Measurements from ENCODE around the gene SPANXN3.
"Not testable (repeated sequence)": the region's sequence is repeated elsewhere in the genome, so short reads cannot be mapped to it uniquely, and the experiment has no call there.

Gene SPANXN3, protein sequence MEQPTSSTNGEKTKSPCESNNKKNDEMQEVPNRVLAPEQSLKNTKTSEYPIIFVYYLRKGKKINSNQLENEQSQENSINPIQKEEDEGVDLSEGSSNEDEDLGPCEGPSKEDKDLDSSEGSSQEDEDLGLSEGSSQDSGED

DNA sequence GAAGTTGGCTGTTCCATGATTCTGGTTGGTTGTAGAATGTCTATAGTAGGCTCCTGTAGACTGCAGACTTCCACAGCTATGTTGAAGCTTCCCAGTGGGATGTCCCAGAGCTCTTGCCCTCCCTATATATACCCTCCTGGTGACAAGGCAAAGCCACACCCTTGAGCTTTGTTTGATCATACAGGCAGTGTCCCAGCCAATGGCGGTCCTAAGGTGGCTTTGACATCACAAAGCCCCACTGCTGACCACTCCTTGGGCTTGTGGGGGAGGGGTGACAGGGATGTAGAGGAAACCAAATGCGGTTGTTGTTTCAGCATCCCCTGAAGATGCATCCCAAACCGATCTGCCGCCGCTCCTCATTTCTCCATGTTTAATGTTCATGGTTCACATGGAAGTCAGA, at the start of gene SPANXN3:
SPANXN3 (minus strand) TSS at position 101 of the 400 bp plus-strand sequence; CDS start at position 17, 84 bp downstream.
- H3K4me3 ChIP-seq (ENCODE audit: low read length); DNase-seq (ENCODE audit: low read depth): not testable (repeated sequence)

DNA sequence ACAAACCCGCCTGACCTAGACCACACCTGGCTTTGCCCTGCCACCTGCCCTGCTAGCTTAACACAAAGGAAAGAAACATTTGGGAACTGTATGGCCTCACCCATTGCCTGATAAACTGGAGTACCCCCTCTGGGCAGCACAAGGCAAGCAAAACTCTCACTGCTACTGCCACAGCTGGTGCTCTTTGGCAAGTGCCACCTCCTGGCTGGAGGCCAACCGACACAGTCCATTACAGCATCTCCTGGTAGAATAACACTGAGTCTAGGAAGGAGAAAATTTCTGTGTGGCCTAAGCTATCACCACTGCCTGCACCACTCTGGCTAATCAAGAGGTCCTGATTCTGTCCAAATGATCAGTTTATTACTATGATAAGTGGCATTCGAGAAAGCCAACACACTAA, 18.9 kb upstream of the SPANXN3 start:
- no peak for DNase-seq (ENCODE audit: low read depth)
- TF ChIP-seq, protein P1, sequence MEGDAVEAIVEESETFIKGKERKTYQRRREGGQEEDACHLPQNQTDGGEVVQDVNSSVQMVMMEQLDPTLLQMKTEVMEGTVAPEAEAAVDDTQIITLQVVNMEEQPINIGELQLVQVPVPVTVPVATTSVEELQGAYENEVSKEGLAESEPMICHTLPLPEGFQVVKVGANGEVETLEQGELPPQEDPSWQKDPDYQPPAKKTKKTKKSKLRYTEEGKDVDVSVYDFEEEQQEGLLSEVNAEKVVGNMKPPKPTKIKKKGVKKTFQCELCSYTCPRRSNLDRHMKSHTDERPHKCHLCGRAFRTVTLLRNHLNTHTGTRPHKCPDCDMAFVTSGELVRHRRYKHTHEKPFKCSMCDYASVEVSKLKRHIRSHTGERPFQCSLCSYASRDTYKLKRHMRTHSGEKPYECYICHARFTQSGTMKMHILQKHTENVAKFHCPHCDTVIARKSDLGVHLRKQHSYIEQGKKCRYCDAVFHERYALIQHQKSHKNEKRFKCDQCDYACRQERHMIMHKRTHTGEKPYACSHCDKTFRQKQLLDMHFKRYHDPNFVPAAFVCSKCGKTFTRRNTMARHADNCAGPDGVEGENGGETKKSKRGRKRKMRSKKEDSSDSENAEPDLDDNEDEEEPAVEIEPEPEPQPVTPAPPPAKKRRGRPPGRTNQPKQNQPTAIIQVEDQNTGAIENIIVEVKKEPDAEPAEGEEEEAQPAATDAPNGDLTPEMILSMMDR (conservative IDR thresholded peaks at IDR 0.05; ENCODE audit: low read length) = no peak
- no peak overlapping the region for H3K4me3 ChIP-seq (ENCODE audit: low read length)

DNA sequence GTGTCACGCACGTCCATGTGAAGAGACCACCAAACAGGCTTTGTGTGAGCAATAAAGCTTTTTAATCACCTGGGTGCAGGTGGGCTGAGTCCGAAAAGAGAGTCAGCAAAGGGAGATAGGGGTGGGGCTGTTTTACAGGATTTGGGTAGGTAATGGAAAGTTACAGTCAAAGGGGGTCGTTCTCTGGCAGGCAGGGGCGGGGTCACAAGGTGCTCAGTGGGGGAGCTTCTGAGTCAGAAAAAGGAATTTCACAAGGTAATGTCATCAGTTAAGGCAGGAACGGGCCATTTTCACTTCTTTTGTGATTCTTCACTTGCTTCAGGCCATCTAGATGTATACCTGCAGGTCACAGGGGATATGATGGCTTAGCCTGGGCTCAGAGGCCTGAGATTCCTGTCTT, 15.1 kb downstream of the SPANXN3 start:
- not testable (repeated sequence) for H3K4me3 ChIP-seq (ENCODE audit: low read length); DNase-seq (ENCODE audit: low read depth)

DNA sequence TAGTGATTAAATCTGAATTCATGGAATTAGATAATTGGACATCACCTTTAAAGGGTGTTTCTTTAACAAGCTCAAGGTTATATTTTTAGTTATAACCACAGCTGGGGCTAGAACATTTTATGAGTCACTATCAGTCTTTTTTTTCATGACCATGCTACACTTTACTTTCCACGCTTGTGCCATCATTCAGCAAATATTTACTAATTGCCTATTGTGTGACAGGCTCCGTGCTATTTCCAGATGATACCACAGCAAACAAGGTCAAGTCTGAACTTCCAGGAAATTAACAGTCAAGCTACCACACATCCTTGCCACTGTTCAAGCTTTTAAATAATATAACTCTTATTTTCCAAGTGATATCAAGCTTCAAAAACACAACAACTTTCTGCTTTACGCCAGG, 16.5 kb downstream of the SPANXN3 start:
- no peak for DNase-seq (ENCODE audit: low read depth)
- H3K4me3 ChIP-seq (ENCODE audit: low read length) = no peak overlapping the region
- TF ChIP-seq, protein P1 (conservative IDR thresholded peaks at IDR 0.05; ENCODE audit: low read length) = no peak

DNA sequence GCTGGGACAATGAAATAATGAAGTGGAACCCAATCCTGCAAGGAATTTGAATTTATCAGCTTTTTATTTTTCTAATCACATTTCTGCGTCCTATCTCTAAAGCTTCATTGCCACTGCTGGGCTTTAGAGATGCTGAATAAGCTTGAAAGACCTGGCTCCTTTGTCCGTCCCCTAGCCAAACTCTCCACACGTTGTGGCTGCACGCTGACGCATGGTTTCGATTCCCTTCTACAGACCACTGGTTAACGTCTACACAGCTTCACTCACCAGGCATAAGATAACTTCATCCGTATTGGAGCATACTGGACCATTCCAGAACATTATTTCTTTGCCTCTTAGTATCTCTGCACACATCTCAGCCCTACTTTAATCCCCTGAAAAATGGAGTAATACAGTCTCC, 31.2 kb downstream of the SPANXN3 start:
- no peak for DNase-seq (ENCODE audit: low read depth)
- no peak overlapping the region for H3K4me3 ChIP-seq (ENCODE audit: low read length)
- TF ChIP-seq, protein P1 (conservative IDR thresholded peaks at IDR 0.05; ENCODE audit: low read length) = no peak

DNA sequence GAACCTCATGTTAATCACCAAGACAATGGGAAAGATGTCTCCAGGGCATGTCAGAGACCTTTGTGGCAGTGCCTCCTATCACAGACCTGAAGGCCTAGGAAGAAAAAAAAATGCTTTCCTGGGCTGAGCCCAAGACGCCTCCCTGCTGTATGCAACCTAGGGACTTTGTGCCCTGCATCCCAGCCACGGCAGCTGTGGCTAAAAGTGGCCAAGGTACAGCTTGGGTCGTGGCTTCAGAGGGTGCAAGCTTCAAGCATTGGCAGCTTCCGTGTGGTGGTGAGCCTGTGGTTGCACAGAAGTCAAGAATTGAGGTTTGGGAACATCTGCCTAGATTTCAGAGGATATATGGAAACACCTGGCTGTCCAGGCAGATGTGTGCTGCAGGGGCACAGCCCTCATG, 40.5 kb downstream of the SPANXN3 start:
- DNase-seq (ENCODE audit: low read depth) = no peak
- H3K4me3 ChIP-seq (ENCODE audit: low read length) = no peak overlapping the region
- TF ChIP-seq, protein P1 (conservative IDR thresholded peaks at IDR 0.05; ENCODE audit: low read length) = no peak

DNA sequence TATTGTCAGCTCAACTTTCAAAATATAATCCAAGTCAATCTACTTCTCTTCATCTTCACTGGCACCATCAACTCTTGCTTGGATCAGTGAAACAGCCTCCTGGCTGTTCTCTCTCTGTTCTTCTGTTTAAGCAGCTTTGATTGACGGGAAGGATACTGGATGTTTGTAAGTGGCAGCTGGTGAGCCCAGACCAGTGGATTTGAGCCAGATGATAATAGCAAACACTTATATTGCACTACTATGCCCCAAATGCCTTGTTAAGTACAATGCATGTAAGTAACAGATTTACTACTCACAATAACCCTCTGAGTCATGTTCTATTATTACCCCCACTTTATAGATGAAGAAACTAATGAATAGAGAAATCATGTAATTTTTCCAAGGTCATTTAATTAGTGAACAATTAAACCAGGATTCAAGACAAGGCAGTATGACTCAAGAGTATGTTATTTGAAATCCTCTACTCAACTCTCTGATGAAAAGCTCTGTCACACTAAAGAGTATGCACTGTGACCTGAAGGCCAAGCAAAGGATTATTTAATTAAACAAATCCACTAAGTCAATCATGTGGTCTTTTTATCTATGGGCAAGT, 44.8 kb downstream of the SPANXN3 start:
- DNase-seq (ENCODE audit: low read depth) = no peak
- TF ChIP-seq, protein P1 (conservative IDR thresholded peaks at IDR 0.05; ENCODE audit: low read length) = no peak
- no peak overlapping the region for H3K4me3 ChIP-seq (ENCODE audit: low read length)

DNA sequence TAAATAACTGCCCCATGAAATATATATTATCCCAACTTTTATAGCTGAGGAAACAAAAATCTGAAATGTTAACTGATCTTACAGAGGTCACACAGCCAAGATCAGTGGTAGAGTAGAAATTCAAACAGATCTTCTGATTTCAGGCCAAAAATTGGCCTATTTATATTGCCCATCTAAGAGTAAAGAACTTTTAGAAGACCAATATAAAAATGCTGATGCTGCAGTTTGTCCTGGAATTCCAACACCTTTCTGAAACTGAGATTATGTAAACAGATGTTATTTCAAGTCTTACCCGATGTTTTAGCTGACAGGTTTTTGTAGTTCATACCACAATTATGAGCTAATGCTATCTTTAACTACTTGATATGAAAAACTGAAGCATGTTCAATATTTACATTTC, 51.1 kb downstream of the SPANXN3 start:
- TF ChIP-seq, protein P1 (conservative IDR thresholded peaks at IDR 0.05; ENCODE audit: low read length) = no peak
- DNase-seq (ENCODE audit: low read depth) = no peak

More for the DNA sequence above, 51.1 kb downstream of the SPANXN3 start:
- no peak overlapping the region for H3K4me3 ChIP-seq (ENCODE audit: low read length)

All from AG10803 (cell line).